CD14-positive monocyte (primary cell): ENCODE results near the gene SPRR2A. TPM values are rescaled to one million over a fixed set of nuclear protein-coding genes. Genes with fewer than 3 reads are reported as not detected.

Experiments
- DNase-seq, 3 donors: peaks; one replicate each; pipeline ENCODE4 v3.0.0-alpha.2; 2011 to 2022
- H2AFZ ChIP-seq: 2 replicates; pipeline ENCODE4 v1.6.0; 2012; ENCODE audit warnings: mild to moderate bottlenecking, low read depth, low read length, inconsistent platforms; ENCODE audit not compliant: insufficient read depth, poor library complexity, severe bottlenecking
- H3K27ac ChIP-seq, 2 donors: 1 replicate in 1 of 2; 2 replicates in 1 of 2; pipeline ENCODE4 v1.5.1; 2012 to 2013; ENCODE audit warnings: low read length in 2 of 2, control low read depth in 1 of 2, inconsistent platforms in 1 of 2, low read depth in 1 of 2, mild to moderate bottlenecking in 1 of 2
- H3K27me3 ChIP-seq, 2 donors: one replicate each; pipeline versions ENCODE4 v1.6.0 to v1.6.1; 2011 to 2013; ENCODE audit warnings: low read length in 2 of 2; ENCODE audit not compliant: control insufficient read depth in 2 of 2, insufficient read depth in 2 of 2
- H3K36me3 ChIP-seq, 2 donors: replicated peaks in 1 of 2; 1 replicate in 1 of 2; 2 replicates in 1 of 2; pipeline versions ENCODE4 v1.5.1 to v1.6.1; 2012 to 2013; ENCODE audit warnings: low read length in 2 of 2, control low read depth in 1 of 2, inconsistent platforms in 1 of 2, mild to moderate bottlenecking in 1 of 2; ENCODE audit not compliant: insufficient read depth in 2 of 2, control insufficient read depth in 1 of 2
- H3K4me1 ChIP-seq, 2 donors: 1 replicate in 1 of 2; 2 replicates in 1 of 2; pipeline versions ENCODE4 v1.5.1 to v1.6.1; 2012 to 2013; ENCODE audit warnings: low read length in 2 of 2, control low read depth in 1 of 2, inconsistent platforms in 1 of 2, mild to moderate bottlenecking in 1 of 2, moderate library complexity in 1 of 2; ENCODE audit not compliant: insufficient read depth in 2 of 2, control insufficient read depth in 1 of 2
- H3K4me2 ChIP-seq: replicated peaks from 2 replicates; pipeline ENCODE3; 2012; ENCODE audit warnings: low read length, moderate library complexity, mild to moderate bottlenecking; ENCODE audit not compliant: poor library complexity, severe bottlenecking; ENCODE audit errors: extremely low read depth
- H3K4me3 ChIP-seq, 3 experiments: fragments of 200-600 bp in 1 of 3; sonication (generic) in 1 of 3; replicated peaks in 1 of 3; 1 replicate in 2 of 3; 2 replicates in 1 of 3; pipeline ENCODE4 v1.5.1; 2011 to 2013; ENCODE audit warnings: low read length in 3 of 3, mild to moderate bottlenecking in 3 of 3, control low read depth in 2 of 3, low read depth in 2 of 3, inconsistent platforms in 1 of 3, moderate library complexity in 1 of 3
- H3K79me2 ChIP-seq: 2 replicates; pipeline ENCODE4 v1.6.0; 2012; ENCODE audit warnings: mild to moderate bottlenecking, control low read depth, inconsistent platforms, low read length, moderate library complexity; ENCODE audit not compliant: insufficient read depth
- H3K9ac ChIP-seq: 2 replicates; pipeline ENCODE4 v1.6.0; 2017; ENCODE audit warnings: low read length, mild to moderate bottlenecking; ENCODE audit not compliant: insufficient read depth, poor library complexity, severe bottlenecking
- H3K9me3 ChIP-seq, 2 donors: replicated peaks in 1 of 2; 1 replicate in 1 of 2; 2 replicates in 1 of 2; pipeline versions ENCODE4 v1.5.1 to v1.6.1; 2012 to 2013; ENCODE audit warnings: low read length in 2 of 2, control low read depth in 1 of 2; ENCODE audit not compliant: control insufficient read depth in 1 of 2, insufficient read depth in 1 of 2
- H4K20me1 ChIP-seq: 2 replicates; pipeline ENCODE4 v1.6.0; 2012; ENCODE audit warnings: mild to moderate bottlenecking, low read length, control low read depth, moderate library complexity; ENCODE audit not compliant: insufficient read depth
- H3K27ac Mint-ChIP-seq, 7 donors: one replicate each; pipeline ENCODE4 v1.8.0; 2020; ENCODE audit warnings: mild to moderate bottlenecking in 7 of 7, mixed read lengths in 7 of 7, moderate library complexity in 6 of 7, inconsistent platforms in 2 of 7
- H3K27me3 Mint-ChIP-seq, 3 donors: one replicate each; pipeline ENCODE4 v1.8.0; 2021 to 2022; ENCODE audit warnings: low read depth in 3 of 3, mild to moderate bottlenecking in 3 of 3, mixed read lengths in 3 of 3, moderate library complexity in 3 of 3, inconsistent platforms in 1 of 3
- H3K36me3 Mint-ChIP-seq, 2 donors: one replicate each; pipeline ENCODE4 v1.8.0; 2020; ENCODE audit warnings: mixed read lengths in 2 of 2, inconsistent platforms in 1 of 2, mild to moderate bottlenecking in 1 of 2
- H3K4me1 Mint-ChIP-seq: one replicate; pipeline ENCODE4 v1.8.0; 2020; ENCODE audit warnings: mild to moderate bottlenecking, mixed read lengths
- H3K4me3 Mint-ChIP-seq, 2 donors: one replicate each; pipeline ENCODE4 v1.8.0; 2020; ENCODE audit warnings: mild to moderate bottlenecking in 2 of 2, mixed read lengths in 2 of 2, moderate library complexity in 1 of 2
- H3K9me3 Mint-ChIP-seq, 7 donors: one replicate each; pipeline ENCODE4 v1.8.0; 2020 to 2022; ENCODE audit warnings: mixed read lengths in 7 of 7, mild to moderate bottlenecking in 6 of 7, moderate library complexity in 6 of 7, inconsistent platforms in 2 of 7
- WGBS: methylation state at CpG from one replicate; pipeline ENCODE4 v1.1.5; 2013; ENCODE audit warnings: missing lambda C conversion rate; ENCODE audit not compliant: insufficient coverage; 5-methylcytosine and 5-hydroxymethylcytosine counted together
- intact Hi-C, 2 donors: fragments of 100-400 bp; cut with micrococcal nuclease; formaldehyde crosslinking; loops; one replicate each; pipeline versions ENCODE4 v1.15.0 to v1.15.1; 2023
- polyA plus RNA-seq, 3 donors: library from polyadenylated mRNA; depleted of rRNA in 1 of 3; unstranded in 2 of 3; stranded (reverse) in 1 of 3; fragments of 300-500 nt in 2 of 3; fragments of >200 nt in 1 of 3; fragmentation: Illumina TruSeq in 2 of 3; gene quantifications; 1 replicate in 2 of 3; 2 replicates in 1 of 3; pipeline ENCODE4 v1.2.3, GENCODE V29; 2012 to 2021
- TF ChIP-seq, protein P1 (sequence below): fragments of 200-600 bp; IDR thresholded peaks from one replicate; pipeline ENCODE4 v1.8.0; 2022; ENCODE audit warnings: antibody characterized with exemption, mild to moderate bottlenecking

The SPRR2A gene
- polyA plus RNA-seq, 3 donors = not detected

DNA sequence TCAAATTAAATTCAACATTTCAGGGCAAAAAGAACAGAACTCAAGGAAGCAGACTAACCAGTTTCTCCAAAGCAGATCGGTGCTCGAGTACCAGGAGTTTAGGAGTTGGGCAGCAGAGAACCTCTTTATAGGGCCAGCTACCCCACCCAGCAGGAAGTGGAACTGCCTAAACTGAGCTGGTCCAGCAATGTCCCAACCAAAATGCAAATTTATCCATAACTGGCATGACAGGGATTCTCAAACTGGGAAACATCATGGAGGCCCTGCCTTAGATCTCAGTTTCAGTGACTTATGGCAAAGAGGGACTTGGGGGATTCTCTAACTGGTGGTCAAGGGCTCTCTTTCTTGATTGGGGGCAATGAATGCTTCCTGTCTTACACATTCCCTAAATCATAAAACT is 14.2 kb upstream of the SPRR2A start, which contains the start of gene SPRR2B:
Gene SPRR2B, minus strand, starts transcription at position 101 of the 400 bp plus-strand sequence. CDS start 772 bp downstream, outside the sequence.
- Mint-ChIP-seq H3K27me3 (peaks cover 3 to 7% (median 7%) of the 10 kb centered on the region in 3 donors), H3K36me3 (no peaks in the 10 kb centered on the region), H3K4me3 (no peak within 1 kb of the TSS), H3K9me3 (no peaks in the 10 kb centered on the region), H3K27ac (no peak within 1 kb of the TSS), H3K4me1 (no peaks in the 10 kb centered on the region)
- 100% methylated on average over 2 of the region's 2 CpGs for WGBS
- Histone ChIP-seq H3K4me2 (no peak within 1 kb of the TSS), H3K9ac (no peak within 1 kb of the TSS), H3K4me1 (no peaks in the 10 kb centered on the region), H3K36me3 (no peaks in the 10 kb centered on the region), H3K27me3 (no peaks in the 10 kb centered on the region), H3K9me3 (no peaks in the 10 kb centered on the region), H3K79me2 (no peaks in the 10 kb centered on the region), H3K27ac (no peak within 1 kb of the TSS), H4K20me1 (no peaks in the 10 kb centered on the region), H3K4me3 (no peak within 1 kb of the TSS), H2AFZ (no peak within 1 kb of the TSS)
- intact Hi-C loops = no loop called here
- TF ChIP-seq, protein P1, sequence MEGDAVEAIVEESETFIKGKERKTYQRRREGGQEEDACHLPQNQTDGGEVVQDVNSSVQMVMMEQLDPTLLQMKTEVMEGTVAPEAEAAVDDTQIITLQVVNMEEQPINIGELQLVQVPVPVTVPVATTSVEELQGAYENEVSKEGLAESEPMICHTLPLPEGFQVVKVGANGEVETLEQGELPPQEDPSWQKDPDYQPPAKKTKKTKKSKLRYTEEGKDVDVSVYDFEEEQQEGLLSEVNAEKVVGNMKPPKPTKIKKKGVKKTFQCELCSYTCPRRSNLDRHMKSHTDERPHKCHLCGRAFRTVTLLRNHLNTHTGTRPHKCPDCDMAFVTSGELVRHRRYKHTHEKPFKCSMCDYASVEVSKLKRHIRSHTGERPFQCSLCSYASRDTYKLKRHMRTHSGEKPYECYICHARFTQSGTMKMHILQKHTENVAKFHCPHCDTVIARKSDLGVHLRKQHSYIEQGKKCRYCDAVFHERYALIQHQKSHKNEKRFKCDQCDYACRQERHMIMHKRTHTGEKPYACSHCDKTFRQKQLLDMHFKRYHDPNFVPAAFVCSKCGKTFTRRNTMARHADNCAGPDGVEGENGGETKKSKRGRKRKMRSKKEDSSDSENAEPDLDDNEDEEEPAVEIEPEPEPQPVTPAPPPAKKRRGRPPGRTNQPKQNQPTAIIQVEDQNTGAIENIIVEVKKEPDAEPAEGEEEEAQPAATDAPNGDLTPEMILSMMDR = no peak
- DNase-seq = no peak

DNA sequence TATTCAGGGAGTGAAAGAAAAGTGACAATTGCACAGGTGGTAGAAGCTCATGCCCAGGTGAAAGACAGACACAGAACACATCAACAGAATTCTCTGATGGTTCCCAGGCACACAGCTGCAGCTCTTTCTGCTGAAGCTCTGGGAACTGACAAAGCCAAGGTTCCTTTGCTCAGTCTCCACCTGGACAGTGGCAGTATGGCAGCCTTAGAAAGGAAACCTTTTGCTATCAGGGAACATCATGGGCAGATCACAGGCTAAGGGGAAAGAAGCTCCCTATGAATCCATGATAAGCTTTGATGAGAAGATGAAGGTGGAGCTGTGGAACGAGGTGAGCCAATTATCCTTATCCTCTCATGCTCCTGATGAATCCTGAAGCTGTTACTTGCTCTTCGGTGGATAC is 12.9 kb upstream of the SPRR2A start:
- Histone ChIP-seq H3K27ac (no peak overlapping the region), H3K27me3 (no peaks in the 10 kb centered on the region), H3K4me3 (no peak overlapping the region), H4K20me1 (no peaks in the 10 kb centered on the region), H3K79me2 (no peaks in the 10 kb centered on the region), H3K4me2 (no peak overlapping the region), H3K9me3 (no peaks in the 10 kb centered on the region), H3K36me3 (no peaks in the 10 kb centered on the region), H3K9ac (no peak overlapping the region), H3K4me1 (no peaks in the 10 kb centered on the region), H2AFZ (no peak overlapping the region)
- DNase-seq = no peak
- Mint-ChIP-seq H3K27ac (no peak overlapping the region), H3K9me3 (no peaks in the 10 kb centered on the region), H3K4me1 (no peaks in the 10 kb centered on the region), H3K27me3 (peaks cover 4 to 7% (median 7%) of the 10 kb centered on the region in 3 donors), H3K36me3 (no peaks in the 10 kb centered on the region), H3K4me3 (no peak overlapping the region)
- intact Hi-C loops = no loop called here
- no CpG with 5 or more reads among the region's 2 CpGs for whole genome bisulfite sequencing
- TF ChIP-seq, protein P1 = no peak
